HG02943 (cell line): Measurements from ENCODE around the gene UST.

Experiments used
- ATAC-seq: cut with Tn5 transposase; IDR thresholded peaks from one replicate; pipeline ENCODE4 v1.9.1; 2021; ENCODE audit warnings: mild to moderate bottlenecking, low read depth, moderate library complexity; ENCODE audit not compliant: unreplicated experiment

The UST gene

DNA sequence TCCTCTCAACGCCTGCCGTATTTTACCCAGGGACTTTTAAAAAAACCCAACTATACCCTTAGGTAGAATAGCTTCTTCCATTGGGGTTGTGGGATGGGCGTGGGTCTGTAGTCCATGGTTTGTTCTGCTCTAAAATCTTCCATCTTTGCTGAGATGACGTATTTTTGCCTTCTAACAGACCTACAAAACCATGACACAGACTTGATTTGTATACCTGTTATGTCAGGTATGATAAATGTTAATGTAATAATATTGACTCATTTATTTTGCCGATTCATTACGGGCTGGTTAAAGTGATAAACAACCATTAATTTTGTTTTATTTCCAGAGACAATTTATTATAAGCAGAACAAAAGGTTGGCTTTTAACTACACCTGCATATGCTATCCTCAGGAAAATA lies 48.7 kb downstream of the UST start:
- ATAC-seq: no peak

DNA sequence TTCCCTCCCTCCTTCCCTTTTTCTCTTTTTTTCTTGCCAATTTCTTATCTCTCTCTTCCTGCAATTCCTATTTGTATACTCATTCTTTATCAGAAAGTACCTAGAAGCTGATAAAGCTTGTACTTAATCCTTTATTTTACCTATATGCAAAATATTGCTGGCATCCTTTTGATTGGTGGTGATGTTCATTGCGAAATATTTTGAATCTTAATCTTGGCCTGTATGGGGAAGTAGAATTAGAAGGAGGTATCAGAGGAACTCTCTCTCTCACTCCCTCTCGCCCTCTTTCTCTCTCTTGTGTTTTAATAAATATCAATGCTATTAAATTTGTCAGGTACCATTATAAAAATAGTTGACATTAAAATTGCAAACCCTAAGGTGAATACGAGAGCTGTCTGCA lies 52.8 kb downstream of the UST start:
- ATAC-seq: no peak

DNA sequence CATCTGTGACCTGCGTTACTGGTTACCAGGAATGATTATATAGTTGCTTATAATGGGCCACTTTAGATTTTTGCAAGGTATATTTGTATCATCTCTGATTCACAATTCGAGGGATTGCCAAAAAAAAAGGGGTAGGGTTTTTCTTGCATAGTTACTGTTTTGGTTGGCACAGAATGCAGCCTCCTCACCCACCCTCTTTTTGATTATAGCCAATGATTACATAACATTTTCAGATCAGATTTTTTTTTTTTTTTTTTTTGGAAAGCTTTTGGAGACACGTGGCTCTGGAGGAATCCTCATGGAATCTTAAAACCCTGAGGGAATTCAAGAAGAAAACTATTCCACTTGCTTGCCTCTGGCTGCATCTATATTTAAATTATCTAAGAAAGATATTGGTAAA lies 53.7 kb downstream of the UST start:
- ATAC-seq: no peak

DNA sequence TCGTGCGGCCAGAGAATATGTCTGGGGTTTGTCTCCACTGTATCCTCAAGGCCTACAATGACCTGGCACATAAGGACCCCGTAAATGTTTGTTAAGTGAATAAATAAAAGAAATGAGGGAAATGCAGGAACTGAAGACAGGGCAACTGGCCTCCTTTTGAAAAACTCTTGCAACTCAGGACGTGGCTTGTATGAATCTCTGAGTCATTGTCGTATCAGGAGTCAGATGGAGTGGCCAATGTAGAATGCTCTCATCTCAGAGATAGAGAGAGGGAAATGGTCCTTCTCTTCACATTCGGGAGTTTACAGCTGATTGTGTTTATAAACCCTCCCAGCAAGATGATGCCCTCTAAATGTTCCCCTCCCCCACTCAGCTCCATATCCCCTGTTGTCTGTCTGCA lies 57.1 kb downstream of the UST start:
- no peak for ATAC-seq

DNA sequence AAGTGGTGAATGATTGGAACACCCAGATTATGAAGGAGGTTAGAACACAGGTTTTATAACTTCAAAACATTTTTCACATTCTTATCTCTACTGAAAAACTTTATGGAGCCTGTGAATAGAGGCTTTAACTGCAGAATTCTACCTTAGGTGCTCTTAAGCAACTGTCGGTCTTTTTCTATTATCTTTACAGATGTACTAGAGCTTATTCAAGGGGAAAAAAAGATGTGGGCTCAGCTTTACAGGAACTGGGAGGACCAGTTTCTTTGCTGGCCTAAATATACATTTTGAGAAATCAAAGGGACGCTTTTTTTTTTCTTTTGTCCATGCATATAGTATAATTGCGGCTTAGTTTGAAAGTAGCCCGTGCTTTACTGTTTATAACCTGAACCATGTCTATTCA lies 58.9 kb downstream of the UST start:
- no peak for ATAC-seq

DNA sequence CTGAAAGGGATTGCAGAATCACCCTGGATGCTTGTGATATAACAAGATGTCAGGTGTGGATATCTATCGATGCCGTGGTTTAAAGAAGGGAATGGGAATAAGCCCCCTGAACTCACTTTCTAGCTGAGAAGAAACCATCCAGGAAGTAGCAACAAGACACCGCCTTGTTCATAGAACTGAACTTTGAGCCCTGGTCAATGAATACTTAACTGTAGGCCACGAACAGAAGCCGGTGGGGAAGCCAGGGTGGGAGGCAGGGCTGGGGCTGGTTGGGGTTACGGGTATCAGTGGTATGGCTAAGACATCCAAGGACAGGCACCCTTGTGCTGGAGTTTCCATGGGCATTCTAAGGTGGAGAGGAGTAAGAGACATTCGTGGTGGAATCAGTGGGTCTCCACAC lies 61.0 kb downstream of the UST start:
- ATAC-seq: no peak

DNA sequence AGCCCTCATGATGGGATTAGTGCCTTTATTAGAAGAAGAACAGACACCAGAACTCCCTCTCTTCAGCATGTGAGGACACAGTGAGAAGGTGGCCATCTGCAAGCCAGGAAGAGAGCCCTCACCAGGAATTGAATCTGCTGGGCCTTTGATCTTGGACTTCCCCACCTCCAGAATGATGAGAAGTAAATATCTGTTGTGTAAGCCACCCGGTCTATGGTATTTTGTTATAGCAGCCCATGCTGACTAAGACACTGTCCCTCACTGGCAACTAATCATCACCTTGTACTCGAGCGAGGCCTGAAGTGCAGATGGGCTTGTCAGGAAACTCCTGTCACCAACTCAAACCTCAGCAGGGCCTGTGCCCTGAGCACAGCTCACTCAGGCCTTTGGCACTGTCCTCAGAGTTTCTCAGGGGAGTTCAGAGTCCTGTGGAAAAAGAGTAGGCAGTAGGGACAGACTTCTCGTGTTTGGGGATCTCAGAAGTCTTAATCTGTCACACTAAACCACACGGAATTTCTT lies 62.0 kb downstream of the UST start:
- no peak for ATAC-seq

DNA sequence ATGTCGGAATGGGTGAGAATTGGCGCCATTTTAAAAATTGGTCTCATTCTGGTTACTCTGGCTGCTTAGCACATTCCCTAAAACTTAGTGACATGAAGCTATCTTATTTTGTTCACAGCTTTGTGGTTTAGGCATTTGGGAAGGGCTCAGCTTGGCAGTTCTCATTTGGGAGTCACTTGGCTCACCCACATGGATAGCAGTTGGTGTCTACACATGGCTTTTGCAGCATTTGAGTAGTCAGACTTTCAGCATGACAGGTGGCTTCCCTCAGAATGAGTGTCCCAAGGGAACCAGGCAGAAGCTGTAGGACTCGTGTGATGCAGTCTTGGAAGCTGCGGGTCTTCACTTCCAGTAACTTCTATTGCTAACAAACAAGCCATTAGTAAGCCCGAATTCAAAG lies 64.6 kb downstream of the UST start:
- ATAC-seq: no peak

DNA sequence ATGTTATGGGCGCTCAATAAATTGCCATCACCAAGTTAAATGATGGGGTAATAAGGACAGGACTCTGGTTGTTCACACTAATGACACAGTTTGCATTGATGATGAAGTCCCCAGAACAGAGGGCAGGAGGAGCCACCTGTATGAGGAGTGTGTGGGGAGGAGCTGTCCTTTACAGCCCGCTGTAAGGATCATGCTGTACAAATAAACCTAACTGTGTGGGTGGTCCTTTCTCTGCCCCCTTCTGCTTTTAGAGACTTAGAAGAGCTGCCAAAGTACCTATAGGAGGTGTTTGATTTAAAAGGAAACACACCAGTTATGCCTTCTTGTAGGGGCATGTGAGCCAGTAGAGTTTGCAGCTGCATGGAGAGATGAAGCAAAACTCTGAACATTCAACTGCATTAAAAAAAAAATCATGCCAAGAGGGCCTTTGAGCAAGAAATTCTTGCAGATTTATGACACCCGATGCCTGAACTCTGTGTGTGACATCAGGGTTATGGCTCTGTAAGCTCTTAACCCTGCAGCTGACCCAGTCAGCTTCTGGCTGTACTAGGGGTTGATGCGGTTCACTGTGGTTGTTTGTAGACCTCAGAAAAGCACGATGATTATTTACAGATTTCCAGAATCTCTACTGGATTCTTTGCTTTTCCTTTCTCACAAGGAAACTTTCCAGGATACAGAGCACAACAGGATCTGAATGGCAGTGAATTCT lies 67.4 kb downstream of the UST start:
- no peak for ATAC-seq

DNA sequence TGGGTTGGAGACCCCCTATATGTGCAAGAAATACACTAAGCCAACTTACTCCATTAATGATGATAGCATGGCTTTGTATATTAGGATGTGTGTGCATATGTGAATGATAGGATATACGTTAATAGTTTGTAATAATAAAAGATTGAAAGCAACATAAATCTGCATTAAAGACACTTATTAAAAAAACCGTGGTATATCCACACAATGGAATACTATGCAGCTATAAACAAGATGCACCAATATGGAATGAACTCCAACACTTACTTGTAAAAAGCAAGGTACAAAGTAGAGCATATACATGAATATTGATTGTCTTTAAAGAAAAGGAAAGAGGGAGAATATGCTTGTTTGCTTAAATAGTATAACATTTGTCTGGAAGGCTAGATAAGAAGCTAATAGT lies 68.0 kb downstream of the UST start:
- ATAC-seq: no peak

DNA sequence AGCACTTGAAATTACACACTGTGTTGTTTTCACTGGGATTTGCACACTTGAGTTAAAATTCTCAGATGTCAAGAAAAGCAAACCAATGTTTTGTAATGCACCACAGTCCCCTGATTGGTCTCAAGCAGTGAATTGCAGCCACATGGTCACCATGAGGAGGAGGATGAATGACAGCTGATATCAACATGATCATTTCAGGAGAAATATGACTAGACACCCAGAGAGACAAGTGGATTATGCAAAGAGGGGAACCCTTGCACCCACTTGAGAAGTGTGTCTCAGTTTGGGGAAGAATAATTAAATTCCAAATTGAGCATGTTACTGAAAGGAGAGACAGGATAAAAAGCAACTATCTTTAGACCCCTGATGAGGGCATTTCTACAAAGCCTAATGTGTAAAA lies 69.3 kb downstream of the UST start:
- ATAC-seq: no peak

DNA sequence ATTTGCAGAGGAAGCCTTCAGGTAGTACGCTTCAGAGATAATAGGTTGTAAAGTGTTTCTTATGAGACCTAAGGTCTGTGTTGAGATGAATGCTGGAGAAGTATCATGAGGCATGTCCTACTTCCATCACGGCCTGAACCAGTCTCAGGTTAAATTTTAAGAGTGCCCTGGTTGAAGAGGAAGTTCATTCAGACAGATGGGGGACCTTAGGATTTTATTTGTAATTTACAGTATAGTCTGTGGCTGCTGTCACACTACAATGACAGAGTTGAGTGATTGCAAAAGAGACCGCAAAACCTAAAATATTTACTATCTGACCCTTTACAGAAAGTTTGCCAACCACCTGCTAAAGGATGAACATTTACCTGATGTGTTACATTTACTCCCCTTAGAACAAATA lies 70.9 kb downstream of the UST start:
- no peak for ATAC-seq

DNA sequence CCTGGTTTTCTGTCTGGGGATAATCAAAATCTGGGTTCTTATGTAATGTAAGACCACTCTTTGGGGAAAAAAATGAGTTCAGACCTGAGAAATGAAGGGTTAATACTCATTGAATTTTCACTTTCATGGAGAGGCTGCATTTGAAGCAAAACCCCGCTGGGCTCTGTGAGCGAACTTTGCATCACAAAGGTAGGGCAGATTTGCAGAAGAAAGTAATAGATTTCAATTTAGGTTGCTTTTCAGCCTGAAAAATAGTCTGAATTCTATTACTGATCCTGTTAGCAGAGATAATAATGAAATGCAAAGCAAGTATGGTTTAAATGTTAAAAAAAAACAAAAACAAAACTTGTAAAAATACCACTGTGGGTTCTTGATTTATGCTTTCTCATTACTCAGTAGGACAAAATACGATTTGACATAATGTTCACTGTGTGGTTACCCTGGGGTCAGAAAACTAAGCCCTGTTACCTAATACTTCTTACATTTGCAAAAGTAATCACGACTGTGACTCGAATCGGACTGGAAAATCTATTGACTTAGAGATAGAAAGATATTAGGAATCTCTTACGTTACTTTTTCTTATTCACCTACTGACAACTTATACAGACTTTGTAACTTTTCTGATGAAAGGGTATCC lies 72.2 kb downstream of the UST start:
- ATAC-seq: no peak

DNA sequence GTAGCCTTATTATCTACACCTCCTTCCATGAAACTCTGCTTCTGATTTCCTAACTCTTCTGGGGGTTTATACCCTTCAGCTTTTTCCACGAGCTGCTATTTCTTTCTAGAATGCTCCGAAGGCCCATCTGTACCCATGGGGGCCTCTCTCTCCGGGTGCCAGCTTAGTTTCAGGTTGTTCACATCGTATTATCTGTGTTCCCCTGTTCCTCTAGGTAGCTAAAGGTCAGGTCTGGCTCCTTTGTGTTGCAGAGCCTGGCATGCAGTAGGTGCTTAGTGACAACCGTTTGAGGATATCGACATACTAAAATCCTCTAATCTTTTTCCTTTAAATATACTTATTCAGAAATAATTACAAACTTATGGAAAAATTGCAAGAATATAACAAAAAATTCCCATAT lies 73.0 kb downstream of the UST start:
- ATAC-seq: no peak

DNA sequence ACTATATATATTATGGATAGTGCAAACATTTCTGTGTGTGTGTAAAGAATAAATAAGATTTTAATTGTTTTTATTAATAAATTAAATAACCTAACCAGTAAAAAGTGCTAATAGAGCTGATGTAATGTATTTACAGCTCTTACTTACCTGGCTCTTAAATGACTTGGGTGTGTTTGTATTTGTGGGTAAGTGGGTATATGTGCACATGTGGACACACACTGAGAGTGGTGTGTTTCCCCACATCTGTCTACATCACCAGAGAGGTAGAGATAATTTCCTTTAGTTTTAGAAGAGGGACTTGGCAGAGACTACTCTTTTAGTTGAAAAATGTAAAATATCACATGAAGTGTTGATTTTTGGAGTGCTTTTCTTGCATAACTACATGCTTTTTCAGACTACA lies 76.0 kb downstream of the UST start:
- ATAC-seq: no peak

DNA sequence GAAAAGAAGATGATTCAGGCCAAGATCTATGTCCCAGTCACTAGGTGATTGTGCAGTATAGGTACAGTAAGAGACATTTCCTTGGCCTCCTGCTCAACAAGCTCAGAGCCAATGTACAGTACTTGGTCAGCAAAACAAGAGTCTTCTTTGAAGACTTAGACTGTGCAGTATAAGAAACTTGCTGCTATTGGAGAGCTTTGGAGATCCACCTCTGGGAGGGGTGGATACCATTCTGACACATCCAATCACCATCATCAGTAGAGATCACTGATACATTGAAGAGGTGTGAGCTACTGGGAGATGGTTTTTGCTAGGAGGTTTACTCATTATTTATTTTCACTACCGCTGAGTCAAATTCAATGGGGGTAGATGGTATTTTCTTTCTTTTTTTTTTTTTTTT lies 77.5 kb downstream of the UST start:
- no peak for ATAC-seq

DNA sequence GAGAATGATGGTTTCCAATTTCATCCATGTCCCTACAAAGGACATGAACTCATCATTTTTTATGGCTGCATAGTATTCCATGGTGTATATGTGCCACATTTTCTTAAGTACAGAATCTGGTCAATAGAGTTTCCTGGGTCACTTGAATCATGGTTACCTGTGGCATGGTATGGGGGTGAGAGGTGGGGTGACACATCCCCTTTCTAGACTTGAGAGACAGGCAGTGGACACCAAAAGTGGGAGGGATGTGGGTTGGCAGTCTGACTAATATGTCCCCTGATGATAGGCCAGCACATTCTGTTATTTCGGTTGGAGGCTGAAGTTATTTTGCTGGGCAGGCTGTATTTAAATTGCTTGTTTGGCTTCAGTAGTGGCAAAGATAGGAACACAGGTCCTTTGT lies 78.1 kb downstream of the UST start:
- ATAC-seq: no peak

DNA sequence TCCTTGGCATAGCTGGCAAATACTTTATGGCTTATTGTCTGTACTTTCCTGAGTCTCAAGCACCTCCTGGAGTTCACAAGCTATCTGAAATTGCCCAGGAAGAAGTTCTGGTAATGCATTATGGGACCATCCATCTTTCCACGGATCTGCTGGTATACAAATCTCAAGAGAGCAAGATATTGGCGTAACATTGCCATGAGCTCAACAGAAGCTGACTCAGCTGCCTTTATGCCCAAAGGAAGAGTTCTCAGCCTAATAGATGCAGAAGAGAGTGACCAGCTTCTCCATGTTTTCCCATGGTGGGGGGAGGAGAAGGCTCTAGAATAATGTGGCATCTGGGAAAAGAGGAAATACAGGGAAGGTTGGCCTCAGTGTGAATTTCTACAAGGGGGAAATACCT lies 78.7 kb downstream of the UST start:
- no peak for ATAC-seq

DNA sequence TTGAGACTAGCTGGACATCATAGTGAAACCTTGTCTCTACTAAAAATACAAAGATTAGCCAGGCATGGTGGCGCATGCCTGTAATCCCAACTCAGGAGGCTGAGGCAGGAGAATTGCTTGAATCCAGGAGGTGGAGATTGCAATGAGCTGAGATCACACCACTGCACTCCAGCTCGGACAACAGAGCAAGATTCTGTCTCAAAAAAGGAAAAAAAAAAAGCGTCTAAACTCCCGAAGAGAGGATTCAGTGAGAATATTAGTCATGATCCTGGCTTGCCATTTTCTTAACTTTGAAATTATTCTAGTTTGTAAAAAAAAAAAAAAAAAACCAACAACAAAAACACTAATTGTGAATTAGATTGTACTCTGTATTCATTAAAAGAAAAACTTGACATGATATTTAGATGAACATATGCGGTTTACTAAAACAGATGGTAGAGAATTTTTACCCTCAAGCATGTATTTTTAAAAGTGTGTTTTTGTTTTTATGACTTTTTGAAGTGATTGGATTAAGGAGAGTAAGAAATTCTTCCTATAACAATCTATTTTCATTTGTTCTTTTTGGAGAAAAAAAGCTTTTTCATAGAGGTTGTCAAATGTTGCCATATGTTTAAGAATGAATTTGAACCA lies 80.7 kb downstream of the UST start:
- no peak for ATAC-seq

DNA sequence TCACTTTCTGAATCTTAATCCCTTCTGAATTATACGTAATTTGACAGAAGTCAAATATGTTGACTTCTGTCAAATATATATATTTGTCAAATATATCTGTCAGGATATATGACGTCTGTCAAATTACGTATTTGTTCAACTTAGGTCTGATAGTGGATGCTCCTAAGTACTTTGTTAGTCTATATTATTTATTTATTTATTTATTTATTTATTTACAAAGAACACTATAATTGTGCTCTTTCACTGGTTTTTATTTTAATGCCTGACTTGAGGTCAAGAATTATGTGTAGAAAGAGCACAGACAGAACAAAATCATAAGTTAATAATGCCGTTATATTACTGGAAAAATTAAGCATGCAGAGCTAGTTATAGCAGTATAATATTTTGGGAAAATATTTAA lies 81.2 kb downstream of the UST start:
- ATAC-seq: no peak

DNA sequence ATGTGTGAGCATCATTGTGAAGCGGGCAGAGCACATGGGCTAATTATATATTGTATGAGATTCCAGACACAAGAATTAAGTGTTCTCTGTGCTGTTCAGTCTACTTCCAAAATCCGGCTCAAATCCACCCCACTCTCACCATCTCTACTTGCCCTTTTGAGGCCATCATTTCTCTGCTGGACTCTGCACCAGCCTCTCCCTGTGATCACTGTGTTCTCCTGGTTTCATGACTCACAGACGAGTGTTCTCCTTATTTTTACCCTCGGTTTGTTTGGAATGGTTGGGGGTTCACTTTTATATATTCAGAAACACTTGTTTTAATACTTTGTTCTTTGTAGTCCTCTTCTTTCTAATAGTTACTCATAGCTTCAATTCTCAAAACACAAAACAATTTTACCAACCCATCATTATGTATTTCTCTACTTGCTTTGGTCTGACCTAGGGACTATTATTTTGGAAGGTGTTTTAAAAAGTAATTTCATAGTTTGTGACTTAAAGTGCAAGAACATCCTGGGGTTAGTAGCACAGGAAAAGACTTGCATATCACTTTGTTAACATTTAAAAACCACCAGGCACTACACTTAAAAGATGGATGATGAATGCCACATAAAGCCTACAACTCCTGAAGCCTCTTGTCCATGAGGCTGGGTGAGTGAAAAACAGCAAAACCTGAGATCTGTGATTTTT lies 82.7 kb downstream of the UST start:
- ATAC-seq: no peak
